Spleen (tissue), 7 donors: ENCODE results near the gene CFAP20DC.

Experiments
- CTCF ChIP-seq, 11 experiments: fragments of 200-600 bp in 7 of 11; fragments of 450-650 bp in 4 of 11; sonication (generic) in 4 of 11; IDR thresholded peaks in 8 of 11; conservative IDR thresholded peaks in 3 of 11; 1 replicate in 7 of 11; 2 replicates in 4 of 11; pipeline versions ENCODE4 v1.4.0 to v1.8.0; 2016 to 2021; ENCODE audit warnings: antibody characterized with exemption in 11 of 11, inconsistent platforms in 4 of 11, mild to moderate bottlenecking in 1 of 11
- POLR2A ChIP-seq, 3 donors: fragments of 450-650 bp; IDR thresholded peaks; one replicate each; pipeline ENCODE4 v1.5.1; 2017; ENCODE audit warnings: antibody characterized with exemption in 3 of 3, mild to moderate bottlenecking in 1 of 3
- POLR2AphosphoS5 ChIP-seq, 3 donors: sonication (generic); formaldehyde crosslinking; IDR thresholded peaks; one replicate each; pipeline ENCODE4 v1.5.1; 2017; ENCODE audit warnings: antibody characterized with exemption in 3 of 3
- donor health status: DM: no; HTN: no; CAD: no; lungs with moderate emphysema.
- donor health status: DM: no; HTN: no; CAD: no.
- donor health status: DM: no; HTN: no; CAD: no.

GRCh38 chr3:58999774-59000160, 50.1 kb downstream of the CFAP20DC start:
- TF ChIP-seq CTCF (IDR thresholded peaks at IDR 0.05 in 8 of 11, conservative IDR thresholded peaks at IDR 0.05 in 3 of 11), result no peak
- no peak for TF ChIP-seq POLR2AphosphoS5 (IDR thresholded peaks at IDR 0.05)
- TF ChIP-seq POLR2A (IDR thresholded peaks at IDR 0.05), result no peak
